NCI-H1930 (cell line): ENCODE results near the gene UBN1.

Experiments used
- DNase-seq, 2 experiments: peaks; one replicate each; lab custom pipeline; 2025; lab: John Stamatoyannopoulos, UW

UBN1 gene, protein sequence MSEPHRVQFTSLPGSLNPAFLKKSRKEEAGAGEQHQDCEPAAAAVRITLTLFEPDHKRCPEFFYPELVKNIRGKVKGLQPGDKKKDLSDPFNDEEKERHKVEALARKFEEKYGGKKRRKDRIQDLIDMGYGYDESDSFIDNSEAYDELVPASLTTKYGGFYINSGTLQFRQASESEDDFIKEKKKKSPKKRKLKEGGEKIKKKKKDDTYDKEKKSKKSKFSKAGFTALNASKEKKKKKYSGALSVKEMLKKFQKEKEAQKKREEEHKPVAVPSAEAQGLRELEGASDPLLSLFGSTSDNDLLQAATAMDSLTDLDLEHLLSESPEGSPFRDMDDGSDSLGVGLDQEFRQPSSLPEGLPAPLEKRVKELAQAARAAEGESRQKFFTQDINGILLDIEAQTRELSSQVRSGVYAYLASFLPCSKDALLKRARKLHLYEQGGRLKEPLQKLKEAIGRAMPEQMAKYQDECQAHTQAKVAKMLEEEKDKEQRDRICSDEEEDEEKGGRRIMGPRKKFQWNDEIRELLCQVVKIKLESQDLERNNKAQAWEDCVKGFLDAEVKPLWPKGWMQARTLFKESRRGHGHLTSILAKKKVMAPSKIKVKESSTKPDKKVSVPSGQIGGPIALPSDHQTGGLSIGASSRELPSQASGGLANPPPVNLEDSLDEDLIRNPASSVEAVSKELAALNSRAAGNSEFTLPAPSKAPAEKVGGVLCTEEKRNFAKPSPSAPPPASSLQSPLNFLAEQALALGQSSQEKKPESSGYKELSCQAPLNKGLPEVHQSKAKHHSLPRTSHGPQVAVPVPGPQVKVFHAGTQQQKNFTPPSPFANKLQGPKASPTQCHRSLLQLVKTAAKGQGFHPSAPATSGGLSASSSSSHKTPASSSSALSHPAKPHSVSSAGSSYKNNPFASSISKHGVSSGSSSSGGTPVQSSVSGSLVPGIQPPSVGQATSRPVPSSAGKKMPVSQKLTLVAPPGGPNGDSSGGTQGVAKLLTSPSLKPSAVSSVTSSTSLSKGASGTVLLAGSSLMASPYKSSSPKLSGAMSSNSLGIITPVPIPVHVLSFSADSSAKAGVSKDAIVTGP (N-terminal part only)

DNA sequence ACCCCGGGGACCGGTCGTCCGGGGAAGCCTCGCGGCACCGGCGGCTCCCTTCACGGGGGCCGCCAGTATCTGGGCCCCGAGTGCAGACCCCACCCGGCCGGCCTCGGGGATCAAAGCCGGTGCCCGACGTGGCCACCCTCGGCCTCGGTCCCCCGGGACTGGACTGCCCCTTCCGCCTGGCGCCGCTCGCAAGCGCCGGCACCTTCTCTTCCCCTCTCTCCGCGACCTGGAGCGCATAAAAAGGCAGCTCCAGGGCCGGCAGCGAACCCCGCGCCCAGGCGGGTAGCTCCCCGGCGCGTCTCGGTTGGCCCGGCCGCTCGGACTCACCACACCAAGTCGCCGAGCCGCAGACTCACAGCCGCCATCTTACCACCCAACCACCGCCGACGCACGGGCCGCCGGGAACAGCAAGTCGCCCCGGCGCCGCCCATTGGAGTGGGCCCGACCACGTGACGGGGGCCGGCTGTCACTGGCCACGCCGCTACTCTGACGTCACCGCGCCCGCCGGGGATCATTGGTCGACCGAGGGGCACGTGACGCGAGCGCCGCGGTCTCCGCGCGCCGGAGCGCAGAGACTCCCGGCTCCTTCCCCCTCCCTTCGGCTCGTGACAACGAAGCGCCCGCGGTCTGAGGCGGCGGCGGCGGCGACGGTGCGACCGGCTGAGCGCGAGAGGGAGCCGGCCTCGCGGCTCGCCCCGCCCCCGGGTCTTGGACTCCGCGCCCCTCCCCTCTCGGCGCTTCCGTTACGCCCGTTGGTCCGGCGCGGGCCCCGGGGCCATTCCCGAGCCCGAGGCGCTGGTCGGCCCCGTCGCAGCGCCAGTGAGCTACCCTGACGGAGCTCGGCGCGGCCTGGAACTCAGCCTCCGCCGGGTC, at the start of gene UBN1, which contains the start of gene GLYR1:
UBN1 (plus strand) TSS at position 581 of the 873 bp plus-strand sequence. CDS start 5,437 bp downstream, outside the sequence.
GLYR1 (minus strand) TSS at position 388 of the 873 bp plus-strand sequence; CDS start at position 365, 23 bp downstream.
- DNase-seq = peak; percentile 97 to 98

DNA sequence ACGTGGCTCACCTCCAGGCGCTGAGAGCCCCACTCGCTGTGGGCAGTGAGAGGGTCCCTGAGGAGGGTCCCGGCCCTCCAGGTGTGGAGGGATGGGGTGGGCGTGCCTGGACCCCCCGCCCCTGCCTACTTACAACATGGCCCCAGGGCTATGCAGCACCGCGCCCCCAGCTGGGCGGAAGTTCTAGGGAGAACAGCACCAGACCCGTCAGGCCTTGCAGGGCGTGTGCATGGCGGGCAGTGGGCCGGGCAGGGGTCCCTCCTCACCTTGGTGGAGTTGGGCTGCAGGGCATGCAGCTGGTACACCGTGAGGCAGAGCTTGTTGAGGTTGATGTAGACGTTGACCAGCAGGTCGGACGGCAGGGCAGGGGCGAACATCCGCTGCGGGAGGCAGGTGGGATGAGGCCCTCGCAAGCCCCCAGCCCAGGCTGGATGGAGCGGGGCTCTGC, 49.5 kb upstream of the UBN1 start:
- no peak for DNase-seq

DNA sequence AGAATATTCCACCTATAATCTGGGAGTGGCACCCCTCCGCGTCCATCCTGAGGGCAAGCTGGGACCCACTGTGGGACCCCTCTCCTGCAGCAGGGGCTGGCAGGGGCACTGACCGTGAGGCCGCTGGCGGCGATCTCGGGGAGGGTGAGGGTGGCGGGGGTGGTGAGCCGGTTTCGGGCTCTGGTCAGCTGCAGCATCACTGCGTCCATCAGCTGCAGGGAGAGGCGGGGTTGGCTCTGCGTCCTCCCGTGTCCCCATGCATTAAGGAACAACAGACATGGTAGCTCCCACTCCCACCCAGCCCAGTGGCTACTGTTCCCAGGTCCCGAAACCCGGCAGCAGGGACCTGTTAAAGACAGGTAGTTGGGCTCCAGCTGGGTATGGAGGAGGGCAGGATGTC, 48.8 kb upstream of the UBN1 start:
- no peak for DNase-seq

DNA sequence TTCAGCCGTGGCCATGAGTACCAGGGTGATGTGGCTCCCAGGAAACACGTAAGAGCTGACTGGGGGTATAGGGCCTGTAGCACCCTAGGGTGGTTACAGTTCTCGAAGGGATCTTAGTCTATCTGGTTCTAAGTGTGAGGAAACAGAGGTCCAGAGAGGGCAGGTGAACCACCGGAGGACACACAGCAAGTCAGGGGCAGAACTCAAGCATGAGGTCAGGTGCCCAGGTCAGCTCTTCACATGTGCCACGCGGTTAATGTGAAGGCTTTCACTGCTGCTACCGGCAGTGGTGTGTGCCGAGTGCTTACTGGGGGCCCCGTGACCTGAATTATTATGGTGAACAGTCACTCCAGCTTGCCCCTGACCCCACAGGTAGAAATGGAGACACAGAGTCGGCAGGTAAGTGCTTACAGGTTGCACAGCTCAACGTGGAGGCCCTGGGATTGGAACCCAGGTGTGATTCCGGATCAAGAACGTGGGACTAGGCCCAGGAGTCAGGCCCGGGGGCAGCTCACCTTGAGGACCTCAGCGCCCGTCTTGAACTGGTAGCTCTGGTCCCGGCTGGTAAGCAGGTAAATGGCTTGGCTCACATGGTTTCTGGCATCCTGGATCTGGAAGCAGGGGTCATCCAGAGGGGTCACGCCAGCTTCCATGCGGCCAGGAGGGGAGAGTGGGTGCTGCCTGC, 48.0 kb upstream of the UBN1 start:
- no peak for DNase-seq

DNA sequence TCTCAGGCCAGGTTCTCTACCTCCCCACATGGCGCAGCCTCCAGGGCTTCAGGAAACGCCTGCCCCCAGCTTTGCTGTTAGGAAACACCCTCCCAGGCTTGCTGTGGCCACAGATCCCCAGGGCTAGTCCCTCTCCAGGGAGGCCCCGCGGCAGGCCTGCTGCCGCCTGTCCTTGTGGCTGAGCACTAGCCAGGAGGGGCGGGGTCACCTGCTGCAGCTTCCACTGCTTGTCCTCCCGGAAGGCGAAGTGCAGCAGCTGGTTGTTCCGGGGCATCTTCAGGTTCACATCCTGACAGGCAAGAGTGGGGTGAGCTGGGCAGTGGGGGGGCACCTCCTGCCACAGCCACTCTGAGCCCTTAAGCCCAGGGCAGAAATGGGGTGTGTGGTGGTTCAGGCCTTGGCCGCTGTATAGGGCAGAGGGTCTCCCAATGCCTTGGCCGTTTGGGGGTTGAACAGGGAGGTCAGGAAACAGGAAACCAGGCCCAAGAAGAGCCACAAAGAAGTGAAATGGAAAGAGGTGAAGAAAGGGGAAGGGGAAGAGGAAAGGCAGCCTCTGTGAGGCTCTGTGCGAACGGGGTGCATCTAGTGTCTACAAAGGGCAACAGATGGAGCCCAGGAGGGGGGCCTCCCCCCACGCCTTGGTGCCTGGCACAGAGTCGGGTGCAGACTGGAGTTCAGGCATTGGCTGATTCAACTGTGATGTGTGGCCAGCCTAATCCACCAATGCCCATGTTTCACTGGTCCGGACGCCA, 46.8 kb upstream of the UBN1 start:
- no peak for DNase-seq

DNA sequence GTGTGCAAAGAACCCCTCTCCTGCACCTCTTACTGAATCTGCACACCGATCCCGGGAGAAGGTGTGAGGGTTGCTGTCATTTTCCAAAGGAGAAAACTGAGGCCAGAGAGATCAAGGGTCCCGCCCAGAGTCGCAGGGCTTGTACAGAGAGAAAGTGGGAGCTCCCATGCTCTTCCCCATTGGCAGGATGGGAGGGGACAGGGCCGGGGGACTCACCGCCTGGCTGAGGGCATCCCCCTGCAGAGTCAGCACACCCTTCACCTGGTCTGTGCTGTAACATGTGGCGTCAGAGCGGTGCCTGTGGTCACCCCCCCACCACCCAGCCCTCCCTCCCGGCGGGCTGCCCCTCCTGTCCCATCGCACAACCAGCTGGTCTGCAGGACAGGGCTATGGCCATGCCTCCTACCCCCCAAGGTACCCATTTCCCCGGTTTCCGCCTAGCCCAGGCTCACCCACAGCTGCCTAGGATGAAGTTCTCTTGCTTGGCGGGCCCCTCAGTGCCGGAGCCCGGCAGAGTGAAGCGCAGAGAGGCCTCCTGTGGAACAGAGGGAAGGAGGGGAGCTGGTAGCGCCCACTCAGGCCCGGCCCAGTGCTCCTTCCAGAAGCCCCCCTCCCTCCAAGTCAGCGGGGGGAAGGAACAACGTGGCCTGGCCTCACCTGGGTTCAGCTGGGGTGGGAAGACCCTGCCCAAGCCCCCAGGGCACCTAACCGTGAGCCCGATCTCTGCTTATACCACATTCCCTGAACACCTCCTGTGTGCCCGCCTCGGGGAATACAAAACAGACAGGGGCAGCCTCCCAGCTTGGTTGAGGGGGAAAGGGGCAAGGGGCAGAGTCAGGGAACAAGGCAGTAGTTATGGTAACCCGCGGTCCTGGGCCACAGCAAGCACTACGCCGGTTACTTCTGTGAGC, 46.0 kb upstream of the UBN1 start:
- DNase-seq = no peak

DNA sequence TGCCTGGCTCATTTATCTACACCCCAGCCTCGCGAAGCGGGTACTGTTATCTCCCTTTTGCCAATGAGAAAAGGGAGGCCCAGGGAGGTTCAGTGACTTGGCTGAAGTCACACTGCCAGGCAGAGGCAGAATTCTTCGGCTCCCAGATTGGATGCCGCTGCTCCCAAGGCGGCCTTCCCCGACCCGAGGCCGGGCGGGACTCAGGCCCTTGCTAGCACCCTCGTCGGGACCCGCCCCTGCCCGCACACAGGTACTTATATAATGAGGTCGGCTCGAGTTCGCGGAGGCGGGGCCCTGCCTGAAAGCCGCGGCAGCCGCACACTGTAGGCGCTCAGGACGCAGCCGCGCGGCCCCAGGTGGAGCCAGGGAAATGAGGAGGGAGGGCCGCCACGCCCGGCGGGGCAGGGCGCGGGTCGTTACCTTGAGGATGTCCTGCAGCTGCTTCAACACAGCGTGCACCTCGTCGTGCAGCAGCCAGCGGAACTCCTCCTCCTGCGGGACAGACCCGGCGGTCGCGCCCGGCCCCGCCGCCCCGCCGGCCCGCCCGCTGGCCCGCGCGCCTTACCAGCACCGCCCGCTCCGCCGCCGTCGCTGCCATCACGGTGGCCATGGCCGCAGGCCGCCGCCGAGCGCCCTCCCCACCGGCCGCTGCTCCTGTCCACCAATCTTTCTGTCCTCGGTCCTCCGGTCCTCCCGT, 45.2 kb upstream of the UBN1 start, which contains the start of gene ROGDI:
ROGDI (minus strand) TSS at position 672 of the 697 bp plus-strand sequence; CDS start at position 610, 62 bp downstream.
- peak; percentile 83 to 87 for DNase-seq

DNA sequence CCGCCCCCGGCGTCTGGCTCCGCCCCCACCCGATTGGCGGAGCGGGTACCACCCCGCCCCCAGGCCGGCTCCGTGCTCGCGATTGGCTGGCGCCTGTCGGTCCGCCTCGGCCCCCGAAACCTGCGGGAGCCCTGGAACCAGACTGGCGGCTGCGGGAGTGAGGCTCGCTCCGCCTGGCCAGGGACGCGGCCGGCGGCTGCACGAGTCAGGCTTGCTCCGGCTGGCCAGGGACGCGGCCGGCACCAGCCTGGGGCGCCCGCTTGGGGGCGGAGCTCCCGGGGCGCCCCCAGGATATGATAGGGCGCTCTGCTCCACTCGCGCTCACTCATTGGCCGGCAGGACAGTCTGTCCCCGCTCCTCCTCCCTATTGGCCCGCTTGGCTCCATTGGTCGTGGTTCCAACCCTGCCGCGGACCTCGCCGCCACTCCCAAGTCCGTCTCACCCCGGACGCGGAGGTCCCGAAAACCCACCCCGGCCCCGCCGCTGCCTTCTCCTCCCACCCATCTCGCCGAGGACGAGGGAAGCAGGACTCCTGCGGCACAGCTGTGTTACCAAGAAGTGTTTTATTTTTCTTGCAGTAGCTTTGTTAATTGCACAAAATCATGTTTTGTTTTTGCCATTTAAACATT, 44.5 kb upstream of the UBN1 start:
- DNase-seq = peak; percentile 90 to 96

DNA sequence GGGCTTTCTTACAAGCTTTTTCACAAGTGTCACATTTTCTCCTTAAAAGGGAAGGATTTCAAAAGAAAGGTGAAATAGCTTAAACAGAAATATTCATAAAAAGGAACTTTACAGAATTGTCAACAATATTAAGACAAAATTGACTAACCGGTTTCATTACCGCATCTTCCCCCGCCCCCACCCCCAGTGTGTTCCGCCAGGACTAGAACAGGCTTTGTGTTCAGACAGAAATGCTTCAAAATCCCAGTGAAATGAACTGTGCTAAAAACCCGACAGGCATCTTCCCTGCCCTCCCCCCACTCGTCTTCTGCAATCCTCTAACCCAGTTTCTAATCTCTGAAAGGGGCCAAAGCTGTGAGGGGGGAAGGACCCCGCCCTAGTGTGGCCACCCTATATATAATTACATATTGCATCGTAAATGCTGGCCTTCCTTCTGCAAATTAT, 43.9 kb upstream of the UBN1 start:
- DNase-seq = no peak

DNA sequence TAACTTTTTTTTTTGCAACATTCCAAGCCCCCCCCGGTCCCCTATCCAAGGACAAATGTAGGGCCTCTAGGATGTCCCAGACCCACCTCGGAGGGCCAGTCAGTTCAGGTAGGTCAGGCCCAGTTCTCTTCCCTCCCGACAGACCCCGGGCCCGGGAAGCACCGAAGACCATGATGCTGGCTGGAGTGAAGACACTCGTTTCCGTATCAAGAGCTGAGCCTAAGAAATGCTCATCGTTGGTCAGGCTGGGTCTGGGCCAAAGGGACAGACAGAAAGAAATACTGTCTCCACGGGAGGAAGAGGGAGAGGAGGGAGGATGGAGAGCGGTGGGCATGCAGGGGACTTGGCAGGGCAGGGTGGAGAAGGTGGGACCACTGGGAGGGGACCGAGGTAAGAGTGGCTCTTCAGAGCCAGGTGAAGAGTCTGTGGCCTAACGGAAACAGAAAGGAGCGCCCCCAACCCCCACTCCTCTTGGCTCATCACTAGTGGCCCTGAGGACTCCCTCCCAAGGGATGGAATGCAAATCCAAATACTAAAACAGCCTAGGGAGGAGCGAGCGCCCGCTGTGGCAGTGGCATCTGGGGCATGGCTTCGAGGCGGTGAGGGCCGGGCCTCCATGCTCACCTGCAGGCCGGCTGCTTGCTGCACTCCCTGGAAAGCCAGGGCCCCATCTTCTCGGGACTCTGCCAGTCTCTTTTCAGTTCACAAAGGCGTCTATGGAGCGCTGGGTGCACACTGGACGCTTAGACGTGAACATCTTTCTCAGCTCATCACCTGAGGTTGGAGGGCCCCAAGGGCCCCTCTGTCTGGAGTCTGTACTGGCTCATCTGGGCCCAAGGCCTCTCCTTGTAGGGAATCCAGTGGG, 43.2 kb upstream of the UBN1 start:
- DNase-seq = no peak

DNA sequence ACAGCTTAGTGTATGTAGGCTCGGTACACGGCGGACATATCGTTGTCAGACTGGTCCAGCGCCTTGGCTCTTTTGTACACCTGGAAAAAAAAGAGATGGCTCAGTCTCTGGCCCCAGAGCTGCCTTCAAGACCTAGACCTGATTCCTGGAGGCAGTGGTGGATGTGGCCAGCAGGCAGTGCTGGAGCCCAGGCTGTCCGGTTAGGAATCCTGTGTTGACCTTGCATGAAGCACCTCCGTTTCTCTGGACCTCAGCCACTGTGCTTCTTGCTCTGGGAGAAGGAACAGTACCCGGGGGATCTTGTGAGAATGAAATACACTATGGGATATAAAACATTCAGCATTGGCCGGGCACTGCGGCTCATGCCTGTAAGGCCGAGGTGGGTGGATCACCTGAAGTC, 42.0 kb upstream of the UBN1 start:
- no peak for DNase-seq

DNA sequence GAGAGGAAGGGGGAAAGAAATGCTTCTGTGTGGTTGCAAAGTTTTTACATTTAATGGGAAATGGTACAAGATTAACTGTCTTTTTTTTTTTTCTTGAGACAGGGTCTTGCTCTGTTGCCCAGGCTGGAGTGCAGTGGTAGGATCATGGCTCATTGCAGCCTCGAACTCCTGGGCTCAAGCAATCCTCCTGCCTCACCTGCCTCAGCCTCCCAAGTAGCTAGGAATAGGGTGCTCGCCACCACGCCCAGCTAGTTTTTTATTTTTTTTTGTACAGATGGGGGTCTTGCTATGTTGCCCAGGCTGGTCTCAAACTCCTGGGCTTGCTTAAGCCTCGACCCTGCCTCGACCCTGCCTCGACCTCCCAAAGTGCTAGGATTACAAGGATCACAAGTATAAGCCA, 41.0 kb upstream of the UBN1 start:
- DNase-seq = no peak

DNA sequence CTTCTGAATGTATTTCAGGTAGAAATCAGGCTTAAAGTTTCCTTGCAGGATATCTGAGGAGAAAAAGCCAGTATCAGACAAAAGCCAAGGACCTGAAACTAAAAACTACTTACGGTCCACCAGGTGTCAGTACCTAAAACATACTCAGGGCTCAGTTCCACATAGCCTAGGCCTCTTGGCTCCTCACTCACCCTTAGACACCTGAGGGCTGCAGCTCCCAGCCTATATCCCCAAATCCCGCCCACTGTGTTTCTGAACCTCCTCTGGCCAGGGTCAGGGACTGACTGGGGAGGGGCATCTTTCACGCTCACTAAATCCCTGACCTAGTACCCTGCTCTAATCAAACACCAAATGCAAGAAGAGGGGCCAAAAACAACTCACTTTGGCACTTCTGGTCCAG, 36.0 kb upstream of the UBN1 start:
- DNase-seq = no peak

DNA sequence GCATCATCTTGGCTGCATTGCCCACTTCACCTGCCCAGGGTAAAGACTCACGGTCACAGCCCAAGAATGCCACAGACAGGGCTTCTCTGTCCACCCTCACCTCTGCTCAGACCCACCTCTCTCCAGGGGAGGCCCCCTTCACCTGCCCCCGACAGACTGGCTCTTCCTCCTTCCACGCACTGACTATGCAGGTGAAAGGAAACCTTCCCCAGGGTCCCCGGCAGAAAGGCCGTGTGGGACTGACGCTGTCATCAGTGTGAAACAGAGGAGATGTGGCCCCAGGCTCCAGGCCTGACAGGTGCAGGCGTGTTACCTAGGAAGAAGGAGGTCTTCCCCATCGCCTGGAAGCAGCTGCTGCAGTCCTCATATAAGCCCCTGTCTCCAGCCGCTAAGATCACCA, 35.5 kb upstream of the UBN1 start:
- no peak for DNase-seq

DNA sequence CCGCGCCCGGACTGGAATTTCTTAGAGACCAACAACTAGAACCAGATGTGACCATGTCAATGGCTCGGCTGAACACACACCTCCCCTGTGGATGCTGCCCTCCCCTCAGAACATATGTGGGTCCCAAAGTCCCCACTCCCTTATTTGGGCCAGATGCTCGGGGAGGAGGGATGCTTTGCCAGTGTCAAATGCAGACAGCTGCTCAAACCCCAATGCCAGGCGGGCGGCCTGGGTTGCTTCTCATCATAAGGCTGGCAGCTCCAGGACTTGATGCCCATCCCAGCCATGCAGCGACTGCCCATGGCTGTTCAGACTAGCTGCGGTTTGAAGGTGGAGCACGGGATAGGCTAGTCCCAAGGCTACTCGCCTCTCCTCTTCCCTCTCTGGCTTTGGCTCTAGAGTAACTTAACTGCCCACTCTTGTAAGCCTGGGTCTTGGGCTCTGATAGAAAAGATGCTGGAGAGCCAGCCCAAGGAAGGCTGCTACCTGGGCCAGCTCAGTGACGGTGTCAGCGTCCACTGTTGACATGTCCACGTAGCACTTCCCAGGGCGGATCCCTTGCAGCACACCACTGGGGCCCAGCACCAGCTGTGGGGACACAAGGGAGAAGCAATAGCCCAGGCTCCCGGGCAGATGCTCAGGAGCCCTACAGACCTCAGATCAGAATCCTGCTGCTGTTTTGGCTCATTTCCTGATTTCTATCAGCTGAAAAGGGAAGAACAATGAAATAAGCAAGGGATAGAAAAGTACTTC, 33.9 kb upstream of the UBN1 start:
- no peak for DNase-seq

DNA sequence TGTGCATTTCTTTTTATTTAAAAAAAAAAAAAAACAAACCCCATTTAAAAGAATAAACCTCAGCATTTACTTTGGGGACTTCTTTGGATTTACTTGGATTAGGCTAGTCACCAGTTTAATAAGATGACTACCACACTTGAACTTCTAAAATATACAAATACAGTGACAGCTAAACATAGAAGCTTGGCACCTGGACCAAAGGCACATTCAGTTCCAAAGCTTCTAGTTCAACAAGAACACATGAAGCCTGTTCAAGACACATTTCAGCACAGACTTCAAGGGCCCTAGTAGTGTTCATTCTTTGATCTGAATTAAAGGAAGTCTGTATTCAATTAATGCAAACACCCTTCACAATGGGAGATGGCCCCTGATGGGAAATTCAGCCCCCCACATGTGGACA, 33.2 kb upstream of the UBN1 start:
- DNase-seq = no peak
